NCI-H69 (cell line): ENCODE measurements around the gene NAALADL2.
"Not testable (repeated sequence)": the region's sequence is repeated elsewhere in the genome, so short reads cannot be mapped to it uniquely, and the experiment has no call there.

ENCODE experiments used
- DNase-seq: peaks from one replicate; lab custom pipeline; 2025; lab: John Stamatoyannopoulos, UW

NAALADL2 gene

GRCh38 chr3:175748087-175748730 lies 889.1 kb downstream of the NAALADL2 start:
- no peak for DNase-seq

- no peak for DNase-seq
Measured at GRCh38 chr3:175749981-175750380, 890.8 kb downstream of the NAALADL2 start.

- no peak for DNase-seq
Measured at GRCh38 chr3:175751089-175751488, 892.0 kb downstream of the NAALADL2 start.

GRCh38 chr3:175763948-175764347 lies 904.8 kb downstream of the NAALADL2 start:
- DNase-seq, result no peak

- DNase-seq, result peak; percentile 41
Measured at GRCh38 chr3:175764722-175765121, 905.6 kb downstream of the NAALADL2 start.

GRCh38 chr3:175770426-175770825 lies 911.3 kb downstream of the NAALADL2 start:
- DNase-seq, result no peak

- no peak for DNase-seq
Measured at GRCh38 chr3:175777495-175777894, 918.4 kb downstream of the NAALADL2 start.

- DNase-seq, result no peak
Measured at GRCh38 chr3:175777965-175778364, 918.8 kb downstream of the NAALADL2 start.

GRCh38 chr3:175778994-175779393 lies 919.9 kb downstream of the NAALADL2 start:
- DNase-seq, result no peak

- DNase-seq, result not testable (repeated sequence)
Measured at GRCh38 chr3:175787109-175787508, 928.0 kb downstream of the NAALADL2 start.

- no peak for DNase-seq
Measured at GRCh38 chr3:175792245-175792644, 933.1 kb downstream of the NAALADL2 start.

GRCh38 chr3:175798326-175798725 lies 939.2 kb downstream of the NAALADL2 start:
- DNase-seq, result no peak

- no peak for DNase-seq
Measured at GRCh38 chr3:175805825-175806224, 946.7 kb downstream of the NAALADL2 start.

- no peak for DNase-seq
Measured at GRCh38 chr3:175807175-175807574, 948.0 kb downstream of the NAALADL2 start.

GRCh38 chr3:175818811-175819464 lies 959.8 kb downstream of the NAALADL2 start:
- DNase-seq, result peak; percentile 18

GRCh38 chr3:175822766-175823491 lies 963.8 kb downstream of the NAALADL2 start:
- not testable (repeated sequence) for DNase-seq

- DNase-seq, result not testable (repeated sequence)
Measured at GRCh38 chr3:175825016-175825580, 966.0 kb downstream of the NAALADL2 start.

- no peak for DNase-seq
Measured at GRCh38 chr3:175826759-175827158, 967.6 kb downstream of the NAALADL2 start.

- not testable (repeated sequence) for DNase-seq
Measured at GRCh38 chr3:175829809-175830208, 970.7 kb downstream of the NAALADL2 start.

GRCh38 chr3:175835763-175836162 lies 976.6 kb downstream of the NAALADL2 start:
- not testable (repeated sequence) for DNase-seq

GRCh38 chr3:175836617-175837016 lies 977.5 kb downstream of the NAALADL2 start:
- no peak for DNase-seq

GRCh38 chr3:175837962-175838361 lies 978.8 kb downstream of the NAALADL2 start:
- no peak for DNase-seq
